Liver (tissue), 9 donors: ENCODE results near the gene LYPD4. TPM values are rescaled to one million over a fixed set of nuclear protein-coding genes. Genes with fewer than 3 reads are reported as not detected.

Experiments
- DNase-seq: peaks from one replicate; pipeline ENCODE4 v3.0.0-alpha.2; 2017; ENCODE audit warnings: low spot score
- H3K27ac ChIP-seq, 2 donors: one replicate each; pipeline ENCODE4 v1.7.0; 2013; ENCODE audit warnings: inconsistent platforms in 2 of 2, low read length in 2 of 2, control low read depth in 1 of 2, low read depth in 1 of 2, mild to moderate bottlenecking in 1 of 2
- H3K27me3 ChIP-seq, 4 donors: one replicate each; pipeline versions ENCODE4 v1.6.1 to v1.7.0; 2013; ENCODE audit warnings: low read length in 3 of 4, inconsistent platforms in 1 of 4, mild to moderate bottlenecking in 1 of 4, moderate library complexity in 1 of 4; ENCODE audit not compliant: control insufficient read depth in 4 of 4, insufficient read depth in 4 of 4
- H3K36me3 ChIP-seq, 4 donors: one replicate each; pipeline versions ENCODE4 v1.6.1 to v1.7.0; 2013; ENCODE audit warnings: low read length in 3 of 4, mild to moderate bottlenecking in 3 of 4, low read depth in 1 of 4, moderate library complexity in 1 of 4; ENCODE audit not compliant: control insufficient read depth in 4 of 4, insufficient read depth in 3 of 4
- H3K4me1 ChIP-seq, 4 donors: one replicate each; pipeline versions ENCODE4 v1.6.1 to v1.7.0; 2013; ENCODE audit warnings: low read length in 3 of 4, mild to moderate bottlenecking in 3 of 4, moderate library complexity in 1 of 4; ENCODE audit not compliant: control insufficient read depth in 4 of 4, insufficient read depth in 4 of 4
- H3K4me3 ChIP-seq, 3 donors: one replicate each; pipeline versions ENCODE4 v1.6.1 to v1.7.0; 2013; ENCODE audit warnings: low read length in 3 of 3, control low read depth in 1 of 3, low read depth in 1 of 3, mild to moderate bottlenecking in 1 of 3
- H3K9ac ChIP-seq, 2 donors: one replicate each; pipeline ENCODE4 v1.7.0; 2013; ENCODE audit warnings: low read length in 2 of 2, mild to moderate bottlenecking in 2 of 2, moderate library complexity in 2 of 2, control low read depth in 1 of 2, low read depth in 1 of 2
- H3K9me3 ChIP-seq, 4 donors: one replicate each; pipeline versions ENCODE4 v1.6.1 to v1.7.0; 2013; ENCODE audit warnings: low read length in 3 of 4; ENCODE audit not compliant: control insufficient read depth in 4 of 4
- EGR1 ChIP-seq, 2 donors: IDR thresholded peaks; 2 replicates each; pipeline ENCODE4 v1.6.1; 2016 to 2018; ENCODE audit warnings: antibody characterized with exemption in 2 of 2, low read depth in 2 of 2
- FOXA1 ChIP-seq: IDR thresholded peaks from 2 replicates; pipeline ENCODE4 v1.6.1; 2016; ENCODE audit warnings: antibody characterized with exemption
- HNF4A ChIP-seq, 2 donors: conservative IDR thresholded peaks; 2 replicates each; pipeline ENCODE4 v1.6.1; 2016; ENCODE audit warnings: antibody characterized with exemption in 2 of 2, mild to moderate bottlenecking in 2 of 2
- HNF4G ChIP-seq: IDR thresholded peaks from 2 replicates; pipeline ENCODE4 v1.6.1; 2016; ENCODE audit warnings: antibody characterized with exemption
- JUND ChIP-seq, 2 donors: IDR thresholded peaks; 2 replicates each; pipeline ENCODE4 v1.6.1; 2016; ENCODE audit warnings: antibody characterized with exemption in 2 of 2
- NR2F2 ChIP-seq: IDR thresholded peaks from 2 replicates; pipeline ENCODE4 v1.6.1; 2016; ENCODE audit warnings: antibody characterized with exemption
- RAD21 ChIP-seq, 2 donors: IDR thresholded peaks; 2 replicates each; pipeline ENCODE4 v1.6.1; 2016; ENCODE audit warnings: antibody characterized with exemption in 2 of 2, mild to moderate bottlenecking in 2 of 2
- RXRA ChIP-seq, 2 donors: IDR thresholded peaks; 2 replicates each; pipeline ENCODE4 v1.6.1; 2017 to 2018; ENCODE audit warnings: antibody characterized with exemption in 2 of 2, mild to moderate bottlenecking in 1 of 2
- SP1 ChIP-seq: IDR thresholded peaks from 2 replicates; pipeline ENCODE4 v1.6.1; 2018; ENCODE audit warnings: antibody characterized with exemption, mild to moderate bottlenecking
- TAF1 ChIP-seq: conservative IDR thresholded peaks from 2 replicates; pipeline ENCODE4 v1.6.1; 2016; ENCODE audit warnings: antibody characterized with exemption, mild to moderate bottlenecking
- YY1 ChIP-seq: IDR thresholded peaks from 2 replicates; pipeline ENCODE4 v1.6.1; 2016; ENCODE audit warnings: antibody characterized with exemption, mild to moderate bottlenecking
- WGBS: extraction: QIAGEN DNeasy Blood & Tissue Kit; methylation state at CpG from one replicate; pipeline ENCODE4 v1.1.7; 2013; 5-methylcytosine and 5-hydroxymethylcytosine counted together
- polyA plus RNA-seq, 2 donors: library from polyadenylated mRNA; stranded (reverse) in 1 of 2; unstranded in 1 of 2; fragments of 200-250 nt in 1 of 2; fragments of >200 nt in 1 of 2; fragmentation: Nextera tagmentation in 1 of 2; extraction: Ambion mirVana in 1 of 2; gene quantifications; one replicate each; pipeline versions ENCODE4 v1.2.1 to v1.2.3, GENCODE V29; 2013 to 2015
- total RNA-seq, 2 donors: library from RNA; depleted of rRNA; stranded (reverse); fragments of >200 nt; gene quantifications; one replicate each; pipeline ENCODE4 v1.2.3, GENCODE V29; 2014
- TF ChIP-seq, protein P1 (sequence below): IDR thresholded peaks from 2 replicates; pipeline ENCODE4 v1.6.1; 2016; ENCODE audit warnings: antibody characterized with exemption
- TF ChIP-seq, protein P2 (sequence below): IDR thresholded peaks from 2 replicates; pipeline ENCODE4 v1.6.1; 2016; ENCODE audit warnings: antibody characterized with exemption
- TF ChIP-seq, protein P3 (sequence below): IDR thresholded peaks from 2 replicates; pipeline ENCODE4 v1.6.1; 2016; ENCODE audit warnings: antibody characterized with exemption, mild to moderate bottlenecking
- TF ChIP-seq, protein P4 (sequence below): fragments of 150-350 bp; IDR thresholded peaks from 2 replicates; pipeline ENCODE4 v1.5.1; 2017; ENCODE audit warnings: improper control_type of control experiment, low read depth, low read length; ENCODE audit not compliant: missing input control
- TF ChIP-seq, protein P5 (sequence below): IDR thresholded peaks from 2 replicates; pipeline ENCODE4 v1.6.1; 2016; ENCODE audit warnings: antibody characterized with exemption
- donor health status: healthy.
- donor health status: healthy.
- donor health status: healthy.
- donor health status: healthy.
- donor health status: healthy.

LYPD4 gene
- total and polyA plus RNA-seq, 4 donors = not detected

DNA sequence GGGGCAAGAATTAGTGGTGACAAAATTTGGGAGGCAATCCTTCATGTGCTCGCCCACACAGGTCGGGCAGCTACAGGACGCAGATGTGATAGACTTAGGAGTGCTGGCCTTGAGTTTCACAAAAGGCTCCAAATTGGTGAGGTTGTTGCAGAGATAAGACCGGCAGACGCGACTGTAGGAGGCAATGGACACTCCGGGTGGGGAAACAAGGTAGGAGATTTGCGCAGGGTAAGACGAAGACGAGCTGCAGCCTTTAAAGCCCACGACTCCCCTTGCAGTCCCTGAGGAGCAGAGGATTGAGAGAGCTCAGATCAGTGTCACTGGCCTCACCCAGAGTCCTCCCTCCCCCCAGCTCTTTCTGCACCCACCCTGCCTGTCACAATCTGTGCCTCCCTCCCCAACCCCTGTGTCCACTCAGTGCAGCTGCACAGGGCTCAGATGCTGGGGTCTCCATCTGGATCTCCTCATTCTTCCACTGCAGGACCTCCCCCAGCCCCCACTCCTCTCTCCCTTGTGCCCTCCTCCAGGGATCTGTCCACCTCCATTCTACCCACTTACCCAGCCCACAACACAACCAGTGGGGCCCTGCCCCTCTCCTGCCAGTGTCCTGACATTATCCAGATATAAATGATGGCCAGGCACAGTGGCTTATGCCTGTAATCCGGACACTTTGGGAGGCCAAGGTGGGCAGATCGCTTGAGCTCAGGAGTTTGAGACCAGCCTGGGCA, 6.3 kb downstream of the LYPD4 start:
- H3K4me3 ChIP-seq = no peak overlapping the region
- no peaks in the 10 kb centered on the region for H3K36me3 ChIP-seq
- H3K4me1 ChIP-seq = no peaks in the 10 kb centered on the region
- peaks cover 0 to 13% (median 0%) of the 10 kb centered on the region in 4 donors for H3K27me3 ChIP-seq
- 46% methylated on average over 13 of the region's 13 CpGs for WGBS
- no peak for DNase-seq
- TF ChIP-seq, protein P1, sequence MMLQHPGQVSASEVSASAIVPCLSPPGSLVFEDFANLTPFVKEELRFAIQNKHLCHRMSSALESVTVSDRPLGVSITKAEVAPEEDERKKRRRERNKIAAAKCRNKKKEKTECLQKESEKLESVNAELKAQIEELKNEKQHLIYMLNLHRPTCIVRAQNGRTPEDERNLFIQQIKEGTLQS = no peak
- TF ChIP-seq, protein P2, sequence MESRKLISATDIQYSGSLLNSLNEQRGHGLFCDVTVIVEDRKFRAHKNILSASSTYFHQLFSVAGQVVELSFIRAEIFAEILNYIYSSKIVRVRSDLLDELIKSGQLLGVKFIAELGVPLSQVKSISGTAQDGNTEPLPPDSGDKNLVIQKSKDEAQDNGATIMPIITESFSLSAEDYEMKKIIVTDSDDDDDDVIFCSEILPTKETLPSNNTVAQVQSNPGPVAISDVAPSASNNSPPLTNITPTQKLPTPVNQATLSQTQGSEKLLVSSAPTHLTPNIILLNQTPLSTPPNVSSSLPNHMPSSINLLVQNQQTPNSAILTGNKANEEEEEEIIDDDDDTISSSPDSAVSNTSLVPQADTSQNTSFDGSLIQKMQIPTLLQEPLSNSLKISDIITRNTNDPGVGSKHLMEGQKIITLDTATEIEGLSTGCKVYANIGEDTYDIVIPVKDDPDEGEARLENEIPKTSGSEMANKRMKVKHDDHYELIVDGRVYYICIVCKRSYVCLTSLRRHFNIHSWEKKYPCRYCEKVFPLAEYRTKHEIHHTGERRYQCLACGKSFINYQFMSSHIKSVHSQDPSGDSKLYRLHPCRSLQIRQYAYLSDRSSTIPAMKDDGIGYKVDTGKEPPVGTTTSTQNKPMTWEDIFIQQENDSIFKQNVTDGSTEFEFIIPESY = no peak
- TF ChIP-seq SP1 = no peak
- no peak for TF ChIP-seq FOXA1
- no peak for TF ChIP-seq RXRA (IDR thresholded peaks at IDR 0.05)
- no peak for TF ChIP-seq YY1
- TF ChIP-seq NR2F2 = no peak
- no peak for TF ChIP-seq HNF4G
- TF ChIP-seq, protein P3, sequence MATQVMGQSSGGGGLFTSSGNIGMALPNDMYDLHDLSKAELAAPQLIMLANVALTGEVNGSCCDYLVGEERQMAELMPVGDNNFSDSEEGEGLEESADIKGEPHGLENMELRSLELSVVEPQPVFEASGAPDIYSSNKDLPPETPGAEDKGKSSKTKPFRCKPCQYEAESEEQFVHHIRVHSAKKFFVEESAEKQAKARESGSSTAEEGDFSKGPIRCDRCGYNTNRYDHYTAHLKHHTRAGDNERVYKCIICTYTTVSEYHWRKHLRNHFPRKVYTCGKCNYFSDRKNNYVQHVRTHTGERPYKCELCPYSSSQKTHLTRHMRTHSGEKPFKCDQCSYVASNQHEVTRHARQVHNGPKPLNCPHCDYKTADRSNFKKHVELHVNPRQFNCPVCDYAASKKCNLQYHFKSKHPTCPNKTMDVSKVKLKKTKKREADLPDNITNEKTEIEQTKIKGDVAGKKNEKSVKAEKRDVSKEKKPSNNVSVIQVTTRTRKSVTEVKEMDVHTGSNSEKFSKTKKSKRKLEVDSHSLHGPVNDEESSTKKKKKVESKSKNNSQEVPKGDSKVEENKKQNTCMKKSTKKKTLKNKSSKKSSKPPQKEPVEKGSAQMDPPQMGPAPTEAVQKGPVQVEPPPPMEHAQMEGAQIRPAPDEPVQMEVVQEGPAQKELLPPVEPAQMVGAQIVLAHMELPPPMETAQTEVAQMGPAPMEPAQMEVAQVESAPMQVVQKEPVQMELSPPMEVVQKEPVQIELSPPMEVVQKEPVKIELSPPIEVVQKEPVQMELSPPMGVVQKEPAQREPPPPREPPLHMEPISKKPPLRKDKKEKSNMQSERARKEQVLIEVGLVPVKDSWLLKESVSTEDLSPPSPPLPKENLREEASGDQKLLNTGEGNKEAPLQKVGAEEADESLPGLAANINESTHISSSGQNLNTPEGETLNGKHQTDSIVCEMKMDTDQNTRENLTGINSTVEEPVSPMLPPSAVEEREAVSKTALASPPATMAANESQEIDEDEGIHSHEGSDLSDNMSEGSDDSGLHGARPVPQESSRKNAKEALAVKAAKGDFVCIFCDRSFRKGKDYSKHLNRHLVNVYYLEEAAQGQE = no peak
- TF ChIP-seq RAD21 (IDR thresholded peaks at IDR 0.05) = no peak
- TF ChIP-seq, protein P4, sequence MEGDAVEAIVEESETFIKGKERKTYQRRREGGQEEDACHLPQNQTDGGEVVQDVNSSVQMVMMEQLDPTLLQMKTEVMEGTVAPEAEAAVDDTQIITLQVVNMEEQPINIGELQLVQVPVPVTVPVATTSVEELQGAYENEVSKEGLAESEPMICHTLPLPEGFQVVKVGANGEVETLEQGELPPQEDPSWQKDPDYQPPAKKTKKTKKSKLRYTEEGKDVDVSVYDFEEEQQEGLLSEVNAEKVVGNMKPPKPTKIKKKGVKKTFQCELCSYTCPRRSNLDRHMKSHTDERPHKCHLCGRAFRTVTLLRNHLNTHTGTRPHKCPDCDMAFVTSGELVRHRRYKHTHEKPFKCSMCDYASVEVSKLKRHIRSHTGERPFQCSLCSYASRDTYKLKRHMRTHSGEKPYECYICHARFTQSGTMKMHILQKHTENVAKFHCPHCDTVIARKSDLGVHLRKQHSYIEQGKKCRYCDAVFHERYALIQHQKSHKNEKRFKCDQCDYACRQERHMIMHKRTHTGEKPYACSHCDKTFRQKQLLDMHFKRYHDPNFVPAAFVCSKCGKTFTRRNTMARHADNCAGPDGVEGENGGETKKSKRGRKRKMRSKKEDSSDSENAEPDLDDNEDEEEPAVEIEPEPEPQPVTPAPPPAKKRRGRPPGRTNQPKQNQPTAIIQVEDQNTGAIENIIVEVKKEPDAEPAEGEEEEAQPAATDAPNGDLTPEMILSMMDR = no peak
- no peak for TF ChIP-seq HNF4A (conservative IDR thresholded peaks at IDR 0.05)
- TF ChIP-seq JUND (IDR thresholded peaks at IDR 0.05) = no peak
- no peak for TF ChIP-seq EGR1 (IDR thresholded peaks at IDR 0.05; ENCODE audit: low read depth in 2 of 2)
- TF ChIP-seq TAF1 = no peak
- TF ChIP-seq, protein P5, sequence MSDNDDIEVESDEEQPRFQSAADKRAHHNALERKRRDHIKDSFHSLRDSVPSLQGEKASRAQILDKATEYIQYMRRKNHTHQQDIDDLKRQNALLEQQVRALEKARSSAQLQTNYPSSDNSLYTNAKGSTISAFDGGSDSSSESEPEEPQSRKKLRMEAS = no peak
- no peaks in the 10 kb centered on the region for H3K9me3 ChIP-seq
- no peak overlapping the region for H3K27ac ChIP-seq
- H3K9ac ChIP-seq = no peak overlapping the region
